C4-2B (cell line): ENCODE results near the gene TANC1.

Experiments used
- CTCF ChIP-seq: fragments of 450-650 bp; conservative IDR thresholded peaks from 2 replicates; pipeline ENCODE4 v1.5.1; 2017; ENCODE audit warnings: mild to moderate bottlenecking
- ZFX ChIP-seq: fragments of 450-650 bp; IDR thresholded peaks from 2 replicates; pipeline ENCODE4 v1.6.1; 2017

DNA sequence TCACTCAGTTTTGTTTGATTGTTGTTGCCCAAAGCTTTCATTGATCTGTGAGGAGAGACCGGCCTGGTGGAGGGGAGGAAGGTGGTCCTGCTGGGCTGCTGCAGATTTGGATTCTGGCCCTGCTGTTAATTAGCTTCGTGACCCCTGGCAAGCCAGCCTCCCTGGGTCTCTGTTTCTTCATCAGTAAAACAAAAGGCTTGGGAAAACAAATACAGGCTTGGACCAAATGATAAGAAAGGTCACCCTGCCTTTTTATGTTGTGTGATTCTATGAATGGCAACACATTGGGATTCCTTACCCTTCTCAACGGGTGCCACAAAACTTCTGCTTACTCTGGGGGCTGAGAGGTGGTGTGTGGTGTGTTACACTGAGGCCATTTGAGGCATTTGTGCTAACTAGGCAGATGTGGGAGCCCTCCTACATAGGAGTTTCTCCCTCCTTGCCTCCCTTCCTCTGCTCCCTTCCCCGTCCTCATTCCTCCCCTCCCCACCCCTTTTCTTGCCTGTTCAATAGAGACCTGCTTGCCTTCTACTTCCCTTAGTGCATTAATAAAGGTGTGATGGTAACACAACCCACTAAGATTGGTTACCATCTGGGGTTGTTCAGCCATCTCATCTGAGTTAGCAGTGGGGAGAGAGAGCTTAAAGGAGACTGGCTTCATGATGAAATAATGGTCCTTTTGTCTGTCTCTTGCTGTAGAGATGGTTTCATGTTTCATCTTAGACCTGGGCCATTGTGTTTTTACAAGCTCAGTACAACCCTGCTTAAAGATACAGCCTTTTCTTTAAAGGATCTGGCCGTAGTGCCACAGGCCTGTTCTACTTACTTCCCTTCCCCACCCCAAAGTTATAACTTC, 96.2 kb downstream of the TANC1 start:
- TF ChIP-seq CTCF (no peak), ZFX (no peak)
